Measurements from ENCODE around the gene NKTR.

DNA sequence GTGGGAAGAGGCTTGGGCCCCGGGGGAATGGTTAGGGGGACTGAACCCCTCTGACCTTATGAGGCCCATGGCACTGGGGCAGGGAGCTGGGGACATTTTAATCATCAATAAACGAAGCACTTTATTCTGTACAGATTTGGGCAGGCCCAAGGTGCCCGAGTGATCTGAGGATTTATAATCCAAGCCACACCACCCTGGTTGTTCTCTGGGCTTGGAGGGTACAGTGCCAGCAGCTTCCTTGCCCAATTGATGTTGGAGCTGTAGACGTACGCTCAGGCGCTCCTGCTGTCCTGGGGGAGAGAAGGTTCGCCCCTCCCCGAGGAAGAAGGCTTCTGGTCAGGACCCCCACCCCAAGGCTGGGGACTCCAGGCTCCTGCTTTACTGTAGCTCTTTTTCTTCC lies 65.5 kb downstream of the NKTR start:
- TF ChIP-seq, protein P1, sequence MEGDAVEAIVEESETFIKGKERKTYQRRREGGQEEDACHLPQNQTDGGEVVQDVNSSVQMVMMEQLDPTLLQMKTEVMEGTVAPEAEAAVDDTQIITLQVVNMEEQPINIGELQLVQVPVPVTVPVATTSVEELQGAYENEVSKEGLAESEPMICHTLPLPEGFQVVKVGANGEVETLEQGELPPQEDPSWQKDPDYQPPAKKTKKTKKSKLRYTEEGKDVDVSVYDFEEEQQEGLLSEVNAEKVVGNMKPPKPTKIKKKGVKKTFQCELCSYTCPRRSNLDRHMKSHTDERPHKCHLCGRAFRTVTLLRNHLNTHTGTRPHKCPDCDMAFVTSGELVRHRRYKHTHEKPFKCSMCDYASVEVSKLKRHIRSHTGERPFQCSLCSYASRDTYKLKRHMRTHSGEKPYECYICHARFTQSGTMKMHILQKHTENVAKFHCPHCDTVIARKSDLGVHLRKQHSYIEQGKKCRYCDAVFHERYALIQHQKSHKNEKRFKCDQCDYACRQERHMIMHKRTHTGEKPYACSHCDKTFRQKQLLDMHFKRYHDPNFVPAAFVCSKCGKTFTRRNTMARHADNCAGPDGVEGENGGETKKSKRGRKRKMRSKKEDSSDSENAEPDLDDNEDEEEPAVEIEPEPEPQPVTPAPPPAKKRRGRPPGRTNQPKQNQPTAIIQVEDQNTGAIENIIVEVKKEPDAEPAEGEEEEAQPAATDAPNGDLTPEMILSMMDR (IDR thresholded peaks at IDR 0.05): no peak
- TF ChIP-seq POLR2A (IDR thresholded peaks at IDR 0.05) (no peak), POLR2AphosphoS5 (IDR thresholded peaks at IDR 0.05) (no peak), EP300 (IDR thresholded peaks at IDR 0.05) (no peak)
